HepG2 (cell line): Measurements from ENCODE around the gene CTF1. TPM values are rescaled to one million over a fixed set of nuclear protein-coding genes. Genes with fewer than 3 reads are reported as not detected.

Experiments
- CAMTA2 ChIP-seq: sonication (generic); formaldehyde crosslinking; IDR thresholded peaks from 2 replicates; pipeline ENCODE4 v1.4.0; 2020; ENCODE audit warnings: mild to moderate bottlenecking, missing genetic modification reagents, borderline replicate concordance
- HHEX ChIP-seq: IDR thresholded peaks from 2 replicates; pipeline ENCODE4 v1.6.1; 2016; ENCODE audit warnings: control low read depth
- HNF4A ChIP-seq: sonication (generic); formaldehyde crosslinking; IDR thresholded peaks from 2 replicates; pipeline ENCODE4 v1.4.0; 2020; ENCODE audit warnings: missing genetic modification reagents
- LCORL ChIP-seq, 2 experiments: fragments of 450-650 bp in 1 of 2; sonication (generic) in 1 of 2; formaldehyde crosslinking in 1 of 2; IDR thresholded peaks; 2 replicates each; pipeline versions ENCODE4 v1.5.0 to v1.6.1; 2017 to 2020; ENCODE audit warnings: antibody characterized with exemption in 1 of 2, missing genetic modification reagents in 1 of 2
- MAFF ChIP-seq: IDR thresholded peaks from 2 replicates; pipeline ENCODE4 v1.6.1; 2011; ENCODE audit warnings: low read depth, low read length, improper control_type of control experiment
- NAIF1 ChIP-seq: sonication (generic); formaldehyde crosslinking; IDR thresholded peaks from 2 replicates; pipeline ENCODE4 v1.5.0; 2020; ENCODE audit warnings: mild to moderate bottlenecking, missing genetic modification reagents, borderline replicate concordance
- NFKB2 ChIP-seq: sonication (generic); formaldehyde crosslinking; IDR thresholded peaks from 2 replicates; pipeline ENCODE4 v1.4.0; 2020; ENCODE audit warnings: missing genetic modification reagents, borderline replicate concordance
- RNF2 ChIP-seq: fragments of 450-650 bp; conservative IDR thresholded peaks from 2 replicates; pipeline ENCODE4 v1.6.1; 2016; ENCODE audit warnings: low read depth
- TFE3 ChIP-seq: IDR thresholded peaks from 2 replicates; pipeline ENCODE4 v1.6.1; 2016
- ZFP82 ChIP-seq: sonication (generic); formaldehyde crosslinking; IDR thresholded peaks from 2 replicates; pipeline ENCODE4 v1.5.1; 2020; ENCODE audit warnings: mild to moderate bottlenecking, missing genetic modification reagents, borderline replicate concordance
- ZFYVE20 ChIP-seq: sonication (generic); formaldehyde crosslinking; IDR thresholded peaks from 2 replicates; pipeline ENCODE4 v1.8.0; 2023; ENCODE audit warnings: low read depth, mild to moderate bottlenecking, moderate library complexity, missing genetic modification reagents, borderline replicate concordance
- ZNF562 ChIP-seq: sonication (generic); formaldehyde crosslinking; IDR thresholded peaks from 2 replicates; pipeline ENCODE4 v1.8.0; 2022; ENCODE audit warnings: missing genetic modification reagents, borderline replicate concordance
- ZNF644 ChIP-seq: IDR thresholded peaks from 2 replicates; pipeline ENCODE4 v1.6.1; 2016; ENCODE audit warnings: low read depth
- ZSCAN31 ChIP-seq: sonication (generic); formaldehyde crosslinking; IDR thresholded peaks from 2 replicates; pipeline ENCODE4 v1.5.0; 2020; ENCODE audit warnings: low read depth, mild to moderate bottlenecking, missing genetic modification reagents
- polyA plus RNA-seq, 8 experiments: library from polyadenylated mRNA; depleted of rRNA in 3 of 8; stranded (reverse) in 7 of 8; unstranded in 1 of 8; fragments of >200 nt; fragmentation: Illumina TruSeq in 4 of 8; extraction: Trizol in 4 of 8; gene quantifications; 2 replicates each; pipeline versions ENCODE4 v1.2.1 to v1.2.3, GENCODE V29; 2011 to 2016; ENCODE audit warnings: low read depth in 4 of 8, missing spikeins in 1 of 8, mixed read lengths in 1 of 8; ENCODE audit not compliant: insufficient read depth in 1 of 8
- total RNA-seq, 5 experiments: library from RNA; depleted of rRNA; stranded (reverse); fragments of >200 nt; fragmentation: Illumina TruSeq; extraction: Trizol; gene quantifications; 2 replicates each; pipeline ENCODE4 v1.2.3, GENCODE V29; 2016; ENCODE audit warnings: low read depth in 1 of 5
- TF ChIP-seq, protein P1 (sequence below): sonication (generic); formaldehyde crosslinking; IDR thresholded peaks from one replicate; pipeline ENCODE4 v1.5.1; 2020; ENCODE audit warnings: mild to moderate bottlenecking, missing genetic modification reagents; ENCODE audit errors: not compliant biosample characterization
- TF ChIP-seq, protein P2 (sequence below): sonication (generic); formaldehyde crosslinking; IDR thresholded peaks from 2 replicates; pipeline ENCODE4 v1.4.0; 2020; ENCODE audit warnings: missing genetic modification reagents

Gene CTF1
- total and polyA plus RNA-seq, 2 of the 13 experiments (the other 11 are each of a cell fraction or from before 2014, with no cell fraction given), result 0.13 to 1.8 TPM

- no peak for TF ChIP-seq LCORL (IDR thresholded peaks at IDR 0.05)
- TF ChIP-seq LCORL (CRISPR knock-in tag; IDR thresholded peaks at IDR 0.05), result peak; percentile 96
- TF ChIP-seq HHEX (CRISPR knock-in tag), result peak; percentile 17; the same call in 1 of the 2 replicates
- no peak for TF ChIP-seq RNF2
- TF ChIP-seq NAIF1 (CRISPR knock-in tag), result no peak; the same call in 1 of the 2 replicates
- no peak for TF ChIP-seq ZFYVE20
- TF ChIP-seq TFE3 (CRISPR knock-in tag), result peak; percentile 91
- TF ChIP-seq ZFP82, result peak; percentile 16; the same call in 1 of the 2 replicates
- peak; percentile 63; the same call in 1 of the 2 replicates for TF ChIP-seq ZNF644
- TF ChIP-seq CAMTA2 (CRISPR knock-in tag), result peak; percentile 77; the same call in 1 of the 2 replicates
- TF ChIP-seq, protein P1, sequence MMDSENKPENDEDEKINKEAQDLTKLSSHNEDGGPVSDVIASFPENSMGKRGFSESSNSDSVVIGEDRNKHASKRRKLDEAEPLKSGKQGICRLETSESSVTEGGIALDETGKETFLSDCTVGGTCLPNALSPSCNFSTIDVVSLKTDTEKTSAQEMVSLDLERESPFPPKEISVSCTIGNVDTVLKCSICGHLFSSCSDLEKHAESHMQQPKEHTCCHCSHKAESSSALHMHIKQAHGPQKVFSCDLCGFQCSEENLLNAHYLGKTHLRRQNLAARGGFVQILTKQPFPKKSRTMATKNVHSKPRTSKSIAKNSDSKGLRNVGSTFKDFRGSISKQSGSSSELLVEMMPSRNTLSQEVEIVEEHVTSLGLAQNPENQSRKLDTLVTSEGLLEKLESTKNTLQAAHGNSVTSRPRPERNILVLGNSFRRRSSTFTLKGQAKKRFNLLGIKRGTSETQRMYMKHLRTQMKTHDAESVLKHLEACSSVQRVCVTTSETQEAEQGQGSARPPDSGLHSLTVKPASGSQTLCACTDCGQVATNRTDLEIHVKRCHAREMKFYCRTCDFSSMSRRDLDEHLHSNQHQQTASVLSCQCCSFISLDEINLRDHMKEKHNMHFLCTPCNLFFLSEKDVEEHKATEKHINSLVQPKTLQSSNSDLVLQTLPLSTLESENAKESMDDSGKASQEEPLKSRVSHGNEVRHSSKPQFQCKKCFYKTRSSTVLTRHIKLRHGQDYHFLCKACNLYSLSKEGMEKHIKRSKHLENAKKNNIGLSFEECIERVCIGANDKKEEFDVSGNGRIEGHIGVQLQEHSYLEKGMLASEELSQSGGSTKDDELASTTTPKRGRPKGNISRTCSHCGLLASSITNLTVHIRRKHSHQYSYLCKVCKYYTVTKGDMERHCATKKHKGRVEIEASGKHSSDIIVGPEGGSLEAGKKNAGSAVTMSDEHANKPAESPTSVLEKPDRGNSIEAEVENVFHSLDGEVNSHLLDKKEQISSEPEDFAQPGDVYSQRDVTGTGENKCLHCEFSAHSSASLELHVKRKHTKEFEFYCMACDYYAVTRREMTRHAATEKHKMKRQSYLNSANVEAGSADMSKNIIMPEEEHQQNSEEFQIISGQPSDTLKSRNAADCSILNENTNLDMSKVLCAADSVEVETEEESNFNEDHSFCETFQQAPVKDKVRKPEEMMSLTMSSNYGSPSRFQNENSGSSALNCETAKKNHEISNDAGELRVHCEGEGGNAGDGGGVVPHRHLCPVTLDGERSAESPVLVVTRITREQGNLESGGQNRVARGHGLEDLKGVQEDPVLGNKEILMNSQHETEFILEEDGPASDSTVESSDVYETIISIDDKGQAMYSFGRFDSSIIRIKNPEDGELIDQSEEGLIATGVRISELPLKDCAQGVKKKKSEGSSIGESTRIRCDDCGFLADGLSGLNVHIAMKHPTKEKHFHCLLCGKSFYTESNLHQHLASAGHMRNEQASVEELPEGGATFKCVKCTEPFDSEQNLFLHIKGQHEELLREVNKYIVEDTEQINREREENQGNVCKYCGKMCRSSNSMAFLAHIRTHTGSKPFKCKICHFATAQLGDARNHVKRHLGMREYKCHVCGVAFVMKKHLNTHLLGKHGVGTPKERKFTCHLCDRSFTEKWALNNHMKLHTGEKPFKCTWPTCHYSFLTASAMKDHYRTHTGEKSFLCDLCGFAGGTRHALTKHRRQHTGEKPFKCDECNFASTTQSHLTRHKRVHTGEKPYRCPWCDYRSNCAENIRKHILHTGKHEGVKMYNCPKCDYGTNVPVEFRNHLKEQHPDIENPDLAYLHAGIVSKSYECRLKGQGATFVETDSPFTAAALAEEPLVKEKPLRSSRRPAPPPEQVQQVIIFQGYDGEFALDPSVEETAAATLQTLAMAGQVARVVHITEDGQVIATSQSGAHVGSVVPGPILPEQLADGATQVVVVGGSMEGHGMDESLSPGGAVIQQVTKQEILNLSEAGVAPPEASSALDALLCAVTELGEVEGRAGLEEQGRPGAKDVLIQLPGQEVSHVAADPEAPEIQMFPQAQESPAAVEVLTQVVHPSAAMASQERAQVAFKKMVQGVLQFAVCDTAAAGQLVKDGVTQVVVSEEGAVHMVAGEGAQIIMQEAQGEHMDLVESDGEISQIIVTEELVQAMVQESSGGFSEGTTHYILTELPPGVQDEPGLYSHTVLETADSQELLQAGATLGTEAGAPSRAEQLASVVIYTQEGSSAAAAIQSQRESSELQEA, result peak; percentile 23
- peak; percentile 74 for TF ChIP-seq HNF4A
- no peak for TF ChIP-seq ZNF562 (CRISPR knock-in tag)
- TF ChIP-seq MAFF, result no peak
- peak; percentile 61; the same call in 1 of the 2 replicates for TF ChIP-seq NFKB2 (CRISPR knock-in tag)
- peak; percentile 95 for TF ChIP-seq ZSCAN31 (CRISPR knock-in tag)
- TF ChIP-seq, protein P2, sequence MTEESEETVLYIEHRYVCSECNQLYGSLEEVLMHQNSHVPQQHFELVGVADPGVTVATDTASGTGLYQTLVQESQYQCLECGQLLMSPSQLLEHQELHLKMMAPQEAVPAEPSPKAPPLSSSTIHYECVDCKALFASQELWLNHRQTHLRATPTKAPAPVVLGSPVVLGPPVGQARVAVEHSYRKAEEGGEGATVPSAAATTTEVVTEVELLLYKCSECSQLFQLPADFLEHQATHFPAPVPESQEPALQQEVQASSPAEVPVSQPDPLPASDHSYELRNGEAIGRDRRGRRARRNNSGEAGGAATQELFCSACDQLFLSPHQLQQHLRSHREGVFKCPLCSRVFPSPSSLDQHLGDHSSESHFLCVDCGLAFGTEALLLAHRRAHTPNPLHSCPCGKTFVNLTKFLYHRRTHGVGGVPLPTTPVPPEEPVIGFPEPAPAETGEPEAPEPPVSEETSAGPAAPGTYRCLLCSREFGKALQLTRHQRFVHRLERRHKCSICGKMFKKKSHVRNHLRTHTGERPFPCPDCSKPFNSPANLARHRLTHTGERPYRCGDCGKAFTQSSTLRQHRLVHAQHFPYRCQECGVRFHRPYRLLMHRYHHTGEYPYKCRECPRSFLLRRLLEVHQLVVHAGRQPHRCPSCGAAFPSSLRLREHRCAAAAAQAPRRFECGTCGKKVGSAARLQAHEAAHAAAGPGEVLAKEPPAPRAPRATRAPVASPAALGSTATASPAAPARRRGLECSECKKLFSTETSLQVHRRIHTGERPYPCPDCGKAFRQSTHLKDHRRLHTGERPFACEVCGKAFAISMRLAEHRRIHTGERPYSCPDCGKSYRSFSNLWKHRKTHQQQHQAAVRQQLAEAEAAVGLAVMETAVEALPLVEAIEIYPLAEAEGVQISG (CRISPR knock-in tag), result peak; percentile 90
These were observed 53.5 kb downstream of the CTF1 start (continued) for GRCh38 chr16:30949650-30950515.
